ENCODE results near the gene ETV1.
A peak's percentile ranks its signal among the peaks of the same experiment; 100 is the strongest.

The ETV1 gene

DNA sequence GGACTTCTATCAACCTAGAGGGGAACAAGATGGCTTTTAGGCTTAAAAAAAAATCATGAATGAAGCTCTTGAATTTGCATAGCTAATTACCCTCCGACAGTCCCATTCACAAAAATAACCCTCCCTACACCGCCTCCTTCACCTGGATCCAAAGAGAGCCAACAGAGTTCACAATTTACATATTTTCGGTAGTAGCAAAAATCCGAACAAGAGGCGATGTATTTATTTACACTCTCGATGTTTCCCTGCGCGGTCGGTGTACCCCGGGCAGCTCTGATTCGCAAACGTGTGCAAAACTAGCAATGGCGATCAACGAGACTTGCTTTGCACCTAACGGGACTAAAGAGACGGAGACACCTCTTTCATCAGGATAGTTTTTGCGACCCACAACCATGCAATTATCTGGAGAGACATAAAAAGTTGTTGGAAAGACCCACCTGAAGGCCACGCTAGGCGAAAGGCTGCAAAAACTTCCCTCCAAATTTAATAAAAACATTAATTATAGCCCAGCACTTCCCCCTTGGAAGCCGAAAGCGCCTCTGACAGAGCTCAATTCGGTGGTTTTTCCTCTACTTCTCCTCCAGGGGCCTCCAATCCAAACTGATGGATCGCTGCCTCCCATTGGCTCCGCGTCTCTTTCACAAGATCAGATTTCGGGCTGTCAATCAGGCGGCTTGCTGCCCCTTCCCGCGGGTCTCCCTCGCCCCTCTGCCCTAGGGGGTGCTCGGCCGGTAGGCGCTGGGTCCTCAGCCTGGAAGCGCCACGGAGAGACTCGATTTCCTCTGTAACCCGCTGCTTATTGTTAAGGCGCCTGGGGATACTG is at the start of gene ETV1:
ETV1 (minus strand) TSS at position 541 of the 823 bp plus-strand sequence. CDS start 614 bp downstream, outside the sequence.
- no peak for DNase-seq (ENCODE audit: low read depth)

DNA sequence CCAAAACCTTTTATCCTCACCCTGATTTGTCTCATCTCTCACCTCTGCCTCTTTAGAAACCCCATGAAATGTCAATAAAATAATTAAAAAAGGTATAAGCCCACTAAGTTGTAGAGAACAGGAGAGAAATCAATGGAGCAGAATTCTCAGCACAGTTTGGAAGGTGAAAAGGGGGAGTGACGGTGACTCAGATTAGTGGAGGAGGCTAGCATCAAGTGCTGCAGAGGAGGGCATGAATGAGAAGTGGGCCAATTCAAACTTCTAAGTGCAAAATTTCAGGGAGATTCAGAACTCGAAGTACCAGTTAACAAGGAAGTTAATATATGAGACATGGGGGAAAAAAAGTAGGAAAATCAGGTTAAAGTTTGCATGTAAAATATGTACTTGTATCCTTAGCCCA is 34.9 kb upstream of the ETV1 start:
- no peak for DNase-seq (ENCODE audit: low read depth)

DNA sequence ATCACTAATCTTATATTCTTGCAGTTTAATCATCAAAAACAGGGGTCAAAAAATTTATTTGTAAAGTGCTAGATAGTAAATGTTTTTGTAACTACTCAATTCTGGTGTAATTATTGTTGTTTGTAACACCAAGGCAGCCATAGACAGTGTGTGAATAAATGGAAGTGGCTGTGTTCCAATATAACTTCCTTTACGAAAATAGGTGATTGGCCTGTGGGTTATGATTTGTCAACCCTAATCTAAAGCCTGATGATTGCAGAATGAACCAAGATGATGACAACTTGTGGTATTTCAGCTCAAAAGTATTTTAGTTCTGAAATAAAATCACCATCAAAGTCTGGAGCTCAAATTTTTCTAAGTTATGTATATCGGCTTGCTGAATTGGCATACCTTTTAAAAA is 34.4 kb upstream of the ETV1 start:
- DNase-seq (ENCODE audit: low read depth): no peak

DNA sequence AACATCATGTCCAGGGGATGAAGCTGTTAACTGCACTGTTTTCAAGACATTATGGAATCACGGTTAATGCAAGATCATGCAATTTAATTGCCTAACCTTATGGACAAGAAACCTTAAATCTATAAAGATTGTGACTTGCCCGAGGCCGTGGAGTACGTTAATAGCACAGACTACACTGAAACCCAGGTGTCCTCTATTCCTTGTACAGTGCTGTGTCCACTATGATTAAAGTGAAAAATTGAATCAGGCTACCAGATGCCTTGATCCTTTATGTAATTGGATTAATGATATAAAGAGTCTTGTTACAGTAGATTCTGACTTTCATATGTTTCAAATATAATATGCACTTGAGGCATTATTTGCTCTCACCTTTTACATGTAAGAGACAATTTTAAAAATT is 33.9 kb upstream of the ETV1 start:
- DNase-seq (ENCODE audit: low read depth): no peak

DNA sequence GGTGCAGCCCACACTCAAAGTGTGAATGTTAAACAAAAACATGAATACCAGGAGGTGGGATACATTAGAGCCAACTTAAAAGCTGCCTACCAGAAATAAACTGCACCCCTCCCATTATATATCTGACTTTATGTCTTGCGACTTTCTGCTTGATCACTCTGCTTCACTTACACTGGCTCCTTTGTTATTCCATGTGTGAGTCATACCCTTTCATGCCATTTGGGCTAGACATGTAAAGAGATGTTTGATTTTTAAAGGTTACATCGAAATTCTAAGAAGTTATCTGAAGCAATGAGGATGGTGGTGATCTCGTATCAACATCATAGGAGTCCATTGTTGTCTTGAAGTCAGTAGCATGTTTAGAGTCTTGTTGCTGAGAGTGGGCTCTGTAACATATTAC is 31.6 kb upstream of the ETV1 start:
- no peak for DNase-seq (ENCODE audit: low read depth)

DNA sequence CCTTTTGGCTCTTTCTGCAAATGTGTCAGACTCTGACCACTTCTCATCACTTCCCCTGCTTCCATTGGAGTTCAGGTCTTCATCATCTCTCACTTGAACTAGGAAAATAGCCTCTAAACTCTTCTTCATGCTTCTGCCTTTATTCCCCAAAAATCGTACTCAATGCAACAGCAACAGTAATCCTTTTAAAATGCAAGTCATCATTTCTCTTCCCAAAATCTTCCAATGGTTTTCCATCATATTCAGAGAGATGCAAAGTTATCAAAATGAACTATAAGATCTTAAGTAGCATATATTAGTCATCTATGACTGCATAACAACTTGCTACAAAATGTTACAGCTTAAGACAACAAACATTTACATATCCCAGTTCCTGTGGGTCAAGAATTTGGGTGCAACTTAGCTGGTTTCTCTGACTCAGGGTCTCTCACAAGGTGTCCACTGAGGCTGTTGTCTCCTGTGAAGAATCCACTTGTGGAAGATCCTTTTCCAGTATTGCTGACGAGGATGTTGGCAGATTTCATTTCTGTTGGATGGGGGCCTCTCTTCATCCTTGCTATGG is 31.0 kb upstream of the ETV1 start:
- no peak for DNase-seq (ENCODE audit: low read depth)

DNA sequence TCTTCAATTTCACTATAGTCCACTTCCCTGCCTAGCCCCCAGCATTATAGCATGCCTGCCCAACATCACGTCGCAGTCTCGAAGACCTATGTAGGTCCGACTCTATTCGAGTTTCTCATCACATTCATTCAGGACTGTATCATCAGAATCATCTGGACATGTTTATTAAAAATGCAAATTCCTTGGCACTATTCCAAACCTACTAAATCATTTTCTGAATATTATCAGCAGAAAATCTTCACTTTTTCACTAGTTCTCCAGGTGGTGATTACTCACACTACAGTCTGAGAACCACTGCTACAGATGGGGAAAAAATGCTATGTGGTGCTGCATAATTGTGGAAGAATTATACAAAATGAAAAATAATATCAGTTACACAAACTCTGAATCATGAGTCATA is 29.3 kb upstream of the ETV1 start:
- no peak for DNase-seq (ENCODE audit: low read depth)

DNA sequence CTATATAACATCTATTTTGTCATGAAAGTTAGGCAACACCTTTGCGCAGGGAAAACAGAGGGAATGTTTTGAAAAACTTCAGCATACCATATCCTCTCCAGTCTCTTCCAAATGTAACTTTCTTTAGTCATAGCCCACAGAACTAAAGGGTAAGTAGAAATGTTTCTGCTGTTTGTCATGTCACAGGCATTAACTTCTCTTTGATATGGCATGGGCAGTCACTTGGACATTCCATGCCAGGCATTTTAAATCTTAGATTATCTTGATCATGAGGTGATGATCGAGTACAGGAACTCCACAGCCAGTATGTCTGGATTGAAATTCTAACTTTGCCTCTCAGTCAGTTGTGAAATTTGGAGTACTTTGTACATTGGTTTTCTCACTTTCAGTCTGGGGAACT is 27.5 kb upstream of the ETV1 start:
- no peak for DNase-seq (ENCODE audit: low read depth)

DNA sequence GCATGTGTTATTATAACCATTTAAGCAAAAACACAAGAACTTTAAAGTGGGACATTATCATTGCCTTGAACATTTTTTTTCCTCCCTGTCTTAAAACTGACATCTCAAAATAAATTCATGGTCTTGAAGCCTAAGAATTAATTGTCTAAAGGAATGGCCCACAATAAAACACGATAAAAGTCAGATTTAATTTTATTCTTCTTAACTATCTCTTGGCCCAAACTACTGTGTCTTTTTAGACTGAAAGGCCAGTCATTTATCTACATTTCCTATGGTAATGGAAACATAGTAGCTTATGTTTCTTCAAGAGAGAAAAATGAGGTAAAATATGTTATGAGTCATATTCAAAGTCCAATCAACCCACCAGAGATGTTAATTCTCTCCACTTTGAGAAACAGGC is 24.4 kb upstream of the ETV1 start:
- DNase-seq (ENCODE audit: low read depth): no peak

DNA sequence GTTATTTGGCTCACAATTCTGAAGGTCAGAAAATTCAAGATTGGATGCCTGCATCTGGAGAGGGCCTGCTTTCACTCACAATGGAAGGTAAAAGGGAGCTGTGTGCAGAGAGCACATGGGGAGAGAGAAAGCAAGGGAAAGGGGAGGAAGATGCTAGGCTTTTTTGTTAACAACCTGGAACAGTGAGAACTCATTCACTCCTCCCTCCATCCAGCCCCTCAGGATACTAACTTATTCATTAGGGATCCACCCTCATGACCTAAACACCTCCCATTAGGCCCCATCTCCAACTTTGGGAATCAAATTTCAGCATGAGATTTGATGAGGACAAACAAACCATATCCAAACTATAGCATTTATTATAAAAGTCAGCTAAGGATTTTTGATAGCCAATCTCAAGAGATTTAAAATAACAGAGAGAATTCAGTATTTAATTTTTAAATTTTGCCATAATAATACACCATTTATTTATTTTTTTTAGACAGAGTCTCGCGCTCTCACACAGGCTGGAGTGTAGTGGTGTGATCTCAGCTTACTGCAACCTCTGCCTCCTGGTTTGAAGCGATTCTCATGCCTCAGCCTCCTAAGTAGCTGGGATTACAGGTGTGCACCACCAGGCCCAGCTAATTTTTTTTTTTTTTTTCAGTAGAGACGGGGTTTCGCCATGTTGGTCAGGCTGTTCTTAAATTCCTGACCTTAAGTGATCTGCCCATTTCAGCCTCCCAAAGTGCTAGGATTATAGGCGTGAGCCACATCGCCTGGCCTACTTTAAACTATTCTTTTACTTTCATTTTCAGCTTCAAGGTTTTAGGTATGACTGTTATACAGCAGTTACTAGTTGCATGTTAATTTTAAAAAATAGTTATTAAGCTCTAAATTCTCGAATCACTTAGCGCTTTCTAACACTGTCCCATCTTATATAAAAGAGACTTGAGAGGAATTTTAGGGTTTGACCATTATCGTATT is 20.3 kb upstream of the ETV1 start:
- DNase-seq (ENCODE audit: low read depth): no peak

DNA sequence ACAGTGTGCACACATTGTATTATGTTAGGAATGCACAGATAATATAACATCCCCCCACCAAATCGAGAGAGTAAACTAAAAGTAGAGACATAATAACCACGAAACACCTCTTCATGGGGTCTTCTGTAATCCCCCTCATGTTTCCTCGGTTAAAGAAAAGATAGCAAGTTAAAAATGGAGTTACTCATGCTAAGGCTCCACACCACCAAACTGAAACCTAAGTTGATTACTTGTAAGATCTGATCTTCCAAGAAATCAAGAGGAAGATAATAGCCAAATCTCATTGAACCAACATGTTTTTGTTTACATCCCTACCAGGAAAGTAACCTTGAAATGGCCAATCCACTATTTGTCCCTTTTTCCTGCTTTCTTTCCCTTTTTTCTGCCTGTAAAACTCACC is 11.7 kb upstream of the ETV1 start:
- no peak for DNase-seq (ENCODE audit: low read depth)

DNA sequence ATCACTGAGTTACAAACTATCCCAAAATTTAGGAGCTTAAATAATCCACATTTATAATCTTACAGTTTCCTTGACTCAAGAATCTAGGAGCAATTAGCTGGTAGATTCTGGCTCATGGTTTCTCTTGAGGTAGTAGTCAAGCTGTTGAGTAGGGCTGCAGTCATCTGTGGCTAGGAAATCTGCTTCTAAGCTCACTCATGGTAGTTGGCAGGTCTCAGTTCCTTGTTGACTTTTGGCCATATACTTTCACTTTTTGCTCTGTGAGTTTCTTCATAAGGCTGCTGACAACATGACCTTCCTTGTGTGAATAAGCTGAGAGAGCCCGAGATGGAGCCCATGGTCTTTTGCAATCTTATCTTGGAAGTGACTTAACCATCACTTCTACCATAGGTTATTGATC is 10.8 kb upstream of the ETV1 start:
- no peak for DNase-seq (ENCODE audit: low read depth)

DNA sequence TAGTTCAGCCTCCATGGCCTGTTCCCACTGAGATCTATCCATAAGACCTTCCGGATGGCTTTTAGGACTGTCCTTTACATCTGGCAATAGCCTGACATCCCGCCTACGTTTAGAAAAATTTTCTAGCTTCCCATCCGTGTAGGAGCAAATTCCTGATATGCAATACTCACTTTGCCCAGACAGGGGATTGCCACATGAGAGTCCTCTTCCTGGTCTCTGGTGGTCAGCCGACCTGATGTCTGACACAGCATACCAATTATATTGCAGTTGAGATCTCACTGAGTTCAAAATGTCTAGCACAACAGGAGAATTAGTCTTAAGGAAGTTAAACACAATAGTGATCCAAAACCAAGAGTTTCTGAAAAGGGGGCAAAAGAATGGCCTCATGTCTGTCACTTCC is 9.4 kb upstream of the ETV1 start:
- no peak for DNase-seq (ENCODE audit: low read depth)

DNA sequence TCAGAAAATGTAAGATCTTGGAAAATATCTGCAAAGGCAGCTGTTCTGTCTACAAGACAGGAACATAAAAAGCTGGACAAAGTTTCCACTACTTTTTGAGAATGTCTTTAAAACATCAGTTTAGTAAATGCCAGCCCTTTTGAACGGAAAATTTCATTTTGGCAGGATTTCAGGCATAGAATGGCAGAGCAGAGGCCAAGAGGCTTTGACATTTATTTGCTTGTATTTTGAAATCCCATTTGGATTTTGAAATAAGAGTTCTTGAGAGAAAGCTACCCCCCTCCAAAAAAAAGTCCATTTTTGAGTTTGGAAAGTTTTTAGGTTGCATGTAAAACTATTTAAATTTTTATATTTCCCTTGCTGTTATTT is 3.1 kb upstream of the ETV1 start:
- no peak for DNase-seq (ENCODE audit: low read depth)

DNA sequence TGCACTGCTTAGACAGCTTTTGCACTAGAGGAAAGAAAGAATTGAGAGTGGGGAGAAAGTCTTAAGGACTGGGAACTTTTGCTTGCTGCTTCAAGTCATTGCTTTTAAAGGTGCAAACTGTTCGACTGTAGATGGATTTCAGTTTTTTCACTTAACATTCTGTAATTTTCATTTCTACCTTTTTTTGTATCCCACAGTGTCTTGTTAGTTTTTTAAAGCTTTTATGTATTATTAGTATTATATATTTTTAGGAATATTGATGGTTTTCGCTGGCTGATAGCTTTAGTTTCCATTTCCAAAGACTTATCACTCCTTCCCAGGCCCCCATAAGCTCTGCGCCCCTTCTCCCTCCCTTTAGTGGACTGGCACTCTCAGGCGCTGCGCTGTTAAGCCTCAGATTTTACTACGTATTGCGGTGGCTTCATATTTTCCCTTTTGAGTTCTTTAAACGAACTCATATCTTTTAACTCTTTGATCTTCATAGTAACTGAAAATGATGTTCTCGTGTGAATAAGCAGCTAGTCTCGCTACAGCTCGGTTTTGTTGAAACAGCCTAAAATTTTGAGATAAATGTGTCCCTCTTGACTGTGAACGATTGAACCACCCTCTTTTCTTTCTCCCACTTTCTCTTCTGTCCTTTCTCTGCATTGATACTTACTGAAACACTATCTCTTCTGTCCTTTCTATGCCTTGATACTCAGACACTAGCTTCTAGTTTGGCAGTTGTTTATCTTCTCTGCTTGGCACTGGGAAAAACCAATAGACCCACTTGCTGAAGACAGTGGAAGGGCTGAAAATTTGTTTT is 2.5 kb upstream of the ETV1 start:
- no peak for DNase-seq (ENCODE audit: low read depth)

DNA sequence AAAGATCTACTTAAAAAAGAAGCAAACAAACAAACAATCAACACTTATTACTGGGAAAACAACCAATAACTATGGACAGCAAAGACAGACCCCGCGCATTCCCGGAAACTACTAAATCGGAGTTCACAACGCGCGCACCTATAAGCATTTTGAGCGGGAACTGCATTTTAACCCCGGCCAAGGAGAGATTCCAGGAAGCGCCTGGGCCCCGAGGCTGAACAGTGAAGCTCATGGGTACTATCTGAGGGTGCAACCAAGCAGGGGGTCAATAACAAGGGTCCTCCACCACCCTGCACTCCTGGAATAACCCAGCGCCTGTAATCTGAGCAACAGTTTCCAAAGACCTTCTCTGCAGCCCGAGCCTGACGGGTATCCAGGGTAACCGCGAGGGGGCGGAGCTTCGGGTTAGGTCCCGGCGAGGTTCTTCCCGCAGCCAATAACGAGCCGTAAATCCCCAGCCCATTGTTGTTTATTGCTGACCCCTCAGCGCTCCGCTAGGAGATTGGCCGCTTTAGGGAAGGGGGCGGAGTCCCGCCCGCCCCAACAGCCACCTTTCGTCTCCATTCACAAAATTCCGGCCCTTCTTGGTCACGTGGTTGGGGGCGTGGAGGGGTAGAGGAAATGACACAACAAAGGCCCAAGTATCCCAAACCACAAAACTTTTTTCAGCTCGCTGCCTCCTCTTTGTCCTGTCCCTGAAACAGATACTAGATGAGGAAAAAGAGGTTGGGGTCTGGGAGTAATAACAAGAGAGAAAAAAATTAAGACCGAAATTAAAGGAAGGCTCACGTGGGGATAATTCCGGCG is 1.7 kb upstream of the ETV1 start:
- DNase-seq (ENCODE audit: low read depth): peak; percentile 92

DNA sequence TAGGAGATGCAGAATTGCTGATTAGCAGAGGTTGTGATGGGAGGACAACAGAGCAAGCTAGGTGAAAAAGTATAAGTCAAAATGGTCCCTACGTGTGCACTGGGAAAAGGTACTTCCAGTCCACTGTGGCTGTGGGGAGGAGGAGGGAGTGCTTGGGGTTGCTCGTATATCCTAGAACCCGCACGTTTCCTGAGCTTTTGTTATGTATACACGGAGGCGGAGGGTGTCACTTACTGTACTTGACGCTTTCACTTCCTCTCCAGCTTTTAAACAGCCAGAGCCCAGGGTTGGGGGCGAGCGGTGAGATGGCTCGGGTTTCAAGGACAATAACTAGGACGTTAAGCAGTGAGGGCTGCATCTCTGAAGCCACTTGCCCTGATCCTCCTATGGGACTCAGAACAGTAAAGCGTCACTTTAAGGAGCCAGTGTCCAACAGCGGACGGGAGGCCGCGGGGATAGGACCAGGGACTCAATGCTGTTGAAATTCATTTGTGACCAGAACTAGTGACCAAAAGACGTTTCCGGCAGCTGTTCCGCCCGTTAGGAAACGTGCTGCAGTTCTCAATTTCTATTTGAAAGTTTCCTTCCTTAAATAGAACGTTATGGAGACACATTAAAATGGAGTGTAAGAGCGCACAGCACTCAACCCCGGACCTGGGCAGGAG is 985 bp upstream of the ETV1 start:
- no peak for DNase-seq (ENCODE audit: low read depth)

DNA sequence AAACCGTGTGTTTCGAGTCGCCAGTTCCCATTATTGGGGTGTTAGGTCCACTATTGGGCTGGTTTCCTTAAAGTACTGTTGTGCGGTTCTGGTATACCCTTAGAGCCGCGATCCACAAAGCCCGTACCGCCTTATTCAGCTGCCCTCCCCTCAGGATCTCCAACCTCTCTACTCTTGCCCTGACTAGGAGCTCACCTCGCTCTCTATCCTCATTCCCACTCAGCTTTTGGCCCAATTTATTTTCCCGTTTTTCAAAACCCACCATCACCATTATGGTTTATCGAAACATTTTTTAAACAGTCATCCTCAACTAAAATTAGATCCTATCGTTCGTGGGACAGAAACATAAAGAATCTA is 461 bp upstream of the ETV1 start:
- no peak for DNase-seq (ENCODE audit: low read depth)

DNA sequence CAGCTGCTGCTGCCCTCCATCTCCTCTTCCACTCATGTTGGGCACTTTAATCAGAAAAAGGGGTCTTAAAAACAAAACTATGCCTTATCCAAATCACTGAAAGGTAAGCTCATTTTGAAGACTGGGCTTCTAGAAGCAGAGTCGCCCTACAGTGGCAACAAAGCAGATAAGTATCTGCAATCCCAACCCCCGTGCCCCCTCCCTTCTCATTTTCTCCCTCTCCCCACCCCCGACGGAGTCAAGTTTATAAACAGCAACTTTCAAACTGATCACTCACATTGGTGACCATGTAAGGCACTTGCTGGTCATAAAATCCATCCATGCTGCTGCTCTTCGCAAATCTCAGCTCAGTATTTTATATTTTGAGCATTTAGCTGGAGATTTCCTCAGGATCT is 738 bp downstream of the ETV1 start:
- no peak for DNase-seq (ENCODE audit: low read depth)

DNA sequence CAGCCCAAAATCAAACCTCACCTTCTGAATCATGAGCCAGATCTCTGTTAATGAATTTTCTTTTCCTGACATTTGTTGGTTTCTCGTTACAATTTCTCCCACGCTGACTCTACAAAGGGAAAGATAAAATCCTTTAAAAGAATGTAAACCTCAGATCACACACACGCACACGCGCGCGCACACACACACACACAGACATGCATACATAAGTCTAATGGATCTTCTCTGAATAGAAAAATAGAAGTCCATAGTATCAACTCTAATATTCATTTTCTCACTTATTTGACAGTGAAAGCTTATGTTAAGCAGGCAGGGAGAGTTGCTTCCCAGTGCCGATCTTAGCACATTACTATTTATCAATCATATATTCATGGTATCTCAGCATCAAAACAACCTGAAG is 1.4 kb downstream of the ETV1 start:
- DNase-seq (ENCODE audit: low read depth): no peak

DNA sequence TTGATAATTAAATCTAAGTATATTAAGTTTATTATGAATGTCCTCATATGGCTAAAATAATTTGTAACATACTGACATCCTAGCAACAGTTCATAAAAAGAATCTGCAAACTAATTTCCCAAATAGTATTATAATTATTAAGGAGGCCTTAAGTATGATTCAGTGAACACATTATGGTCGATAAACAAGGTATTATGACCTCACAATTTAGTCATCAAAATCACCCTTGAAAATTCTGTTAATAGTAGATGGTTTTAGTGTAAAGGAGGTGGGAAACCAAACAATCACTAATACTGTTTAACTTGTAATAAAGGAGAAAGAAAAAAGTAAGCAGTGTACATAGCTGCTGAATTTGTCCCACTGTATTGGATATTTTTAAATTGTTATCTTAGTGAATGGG is 2.1 kb downstream of the ETV1 start:
- no peak for DNase-seq (ENCODE audit: low read depth)

Data from GM04503 (cell line).